Nephron (organoid): ENCODE measurements around the gene GNB1.

Source experiments
- H3K27ac Mint-ChIP-seq, 3 experiments: 2 replicates each; pipeline ENCODE4 v1.8.0; 2020; ENCODE audit warnings: mixed read lengths in 3 of 3, mild to moderate bottlenecking in 2 of 3, moderate library complexity in 1 of 3
- H3K27me3 Mint-ChIP-seq: 2 replicates; pipeline ENCODE4 v1.8.0; 2021; ENCODE audit warnings: low read depth, mild to moderate bottlenecking, moderate library complexity, mixed read lengths
- H3K36me3 Mint-ChIP-seq: 2 replicates; pipeline ENCODE4 v1.8.0; 2020; ENCODE audit warnings: low read depth, mixed read lengths
- H3K4me1 Mint-ChIP-seq: 2 replicates; pipeline ENCODE4 v1.8.0; 2020; ENCODE audit warnings: mixed read lengths
- H3K4me3 Mint-ChIP-seq, 3 experiments: 2 replicates each; pipeline ENCODE4 v1.8.0; 2020; ENCODE audit warnings: mild to moderate bottlenecking in 3 of 3, mixed read lengths in 3 of 3, moderate library complexity in 2 of 3
- H3K9me3 Mint-ChIP-seq: 2 replicates; pipeline ENCODE4 v1.8.0; 2020; ENCODE audit warnings: mixed read lengths
- TF ChIP-seq, protein P1 (sequence below), 3 experiments: fragments of 200-600 bp; sonication (generic); IDR thresholded peaks; one replicate each; pipeline ENCODE4 v1.5.0; 2021; ENCODE audit warnings: antibody characterized with exemption in 3 of 3; ENCODE audit not compliant: unreplicated experiment in 3 of 3

GNB1 gene

GRCh38 chr1:1921459-1921862, 30.6 kb upstream of the GNB1 start:
- H3K4me1 Mint-ChIP-seq: peaks cover 6% of the 10 kb centered on the region
- H3K27me3 Mint-ChIP-seq: peaks cover 7% of the 10 kb centered on the region
- H3K27ac Mint-ChIP-seq: no peak overlapping the region
- TF ChIP-seq, protein P1, sequence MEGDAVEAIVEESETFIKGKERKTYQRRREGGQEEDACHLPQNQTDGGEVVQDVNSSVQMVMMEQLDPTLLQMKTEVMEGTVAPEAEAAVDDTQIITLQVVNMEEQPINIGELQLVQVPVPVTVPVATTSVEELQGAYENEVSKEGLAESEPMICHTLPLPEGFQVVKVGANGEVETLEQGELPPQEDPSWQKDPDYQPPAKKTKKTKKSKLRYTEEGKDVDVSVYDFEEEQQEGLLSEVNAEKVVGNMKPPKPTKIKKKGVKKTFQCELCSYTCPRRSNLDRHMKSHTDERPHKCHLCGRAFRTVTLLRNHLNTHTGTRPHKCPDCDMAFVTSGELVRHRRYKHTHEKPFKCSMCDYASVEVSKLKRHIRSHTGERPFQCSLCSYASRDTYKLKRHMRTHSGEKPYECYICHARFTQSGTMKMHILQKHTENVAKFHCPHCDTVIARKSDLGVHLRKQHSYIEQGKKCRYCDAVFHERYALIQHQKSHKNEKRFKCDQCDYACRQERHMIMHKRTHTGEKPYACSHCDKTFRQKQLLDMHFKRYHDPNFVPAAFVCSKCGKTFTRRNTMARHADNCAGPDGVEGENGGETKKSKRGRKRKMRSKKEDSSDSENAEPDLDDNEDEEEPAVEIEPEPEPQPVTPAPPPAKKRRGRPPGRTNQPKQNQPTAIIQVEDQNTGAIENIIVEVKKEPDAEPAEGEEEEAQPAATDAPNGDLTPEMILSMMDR (IDR thresholded peaks at IDR 0.05; ENCODE audit: unreplicated experiment in 3 of 3): no peak
- H3K4me3 Mint-ChIP-seq: no peak overlapping the region
- H3K36me3 Mint-ChIP-seq: no peaks in the 10 kb centered on the region
- no peaks in the 10 kb centered on the region for H3K9me3 Mint-ChIP-seq

DNA sequence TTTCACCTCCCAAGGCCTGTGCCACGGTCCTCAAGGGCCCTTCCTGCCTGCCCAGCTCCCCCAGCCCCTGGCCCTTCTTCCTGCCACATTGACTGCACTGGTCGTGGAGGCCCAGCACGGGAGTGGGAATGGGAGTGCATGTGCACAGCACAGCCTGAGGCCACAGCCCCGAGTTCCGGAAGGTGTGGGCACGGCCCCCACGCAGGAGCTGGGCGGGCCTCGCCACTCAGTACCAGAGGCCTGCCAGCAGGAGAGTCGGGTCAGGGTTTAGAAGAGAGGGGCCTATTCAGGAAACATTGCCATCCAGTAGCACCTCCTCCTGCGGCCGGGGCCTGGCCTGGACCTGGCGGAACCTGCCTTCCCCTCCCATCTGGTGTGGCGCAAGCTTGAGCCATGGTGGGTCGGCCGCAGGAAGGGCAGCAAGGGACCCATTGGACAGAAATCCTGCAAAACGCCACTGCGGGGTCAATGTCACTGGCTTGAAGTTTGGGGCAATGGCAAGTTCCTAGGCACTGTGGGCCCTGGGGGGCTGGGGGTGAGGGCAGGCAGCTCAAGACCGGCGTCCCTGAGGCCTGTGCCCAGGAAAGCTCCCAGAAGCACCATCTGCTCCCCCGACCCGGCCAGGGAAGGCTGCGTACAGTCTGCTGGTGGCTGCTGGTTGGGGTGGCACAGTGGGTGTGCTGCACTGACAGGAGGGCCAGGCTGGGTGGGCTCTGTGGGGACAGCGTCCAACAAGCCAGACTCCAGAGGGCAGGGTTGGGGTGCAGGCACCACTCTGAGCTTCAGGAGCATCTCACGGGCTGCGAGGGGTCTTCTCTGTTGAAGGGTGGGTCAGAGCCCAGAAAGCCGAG, 29.9 kb upstream of the GNB1 start:
- peaks cover 10% of the 10 kb centered on the region for H3K4me1 Mint-ChIP-seq
- TF ChIP-seq, protein P1 (IDR thresholded peaks at IDR 0.05; ENCODE audit: unreplicated experiment in 3 of 3): no peak
- H3K27ac Mint-ChIP-seq: no peak overlapping the region
- H3K27me3 Mint-ChIP-seq: peaks cover 10% of the 10 kb centered on the region
- peak overlapping the region in 1 of 3 experiments; percentile 37 for H3K4me3 Mint-ChIP-seq
- H3K9me3 Mint-ChIP-seq: no peaks in the 10 kb centered on the region
- H3K36me3 Mint-ChIP-seq: no peaks in the 10 kb centered on the region

GRCh38 chr1:1920057-1920607, 29.2 kb upstream of the GNB1 start:
- Mint-ChIP-seq H3K4me1 (peaks cover 12% of the 10 kb centered on the region), H3K4me3 (peak overlapping the region in 1 of 3 experiments; percentile 63), H3K27ac (no peak overlapping the region), H3K36me3 (no peaks in the 10 kb centered on the region), H3K9me3 (no peaks in the 10 kb centered on the region), H3K27me3 (peaks cover 9% of the 10 kb centered on the region)
- TF ChIP-seq, protein P1 (IDR thresholded peaks at IDR 0.05; ENCODE audit: unreplicated experiment in 3 of 3): no peak

GRCh38 chr1:1919304-1920056, 28.6 kb upstream of the GNB1 start:
- Mint-ChIP-seq H3K9me3 (no peaks in the 10 kb centered on the region), H3K27ac (peak overlapping the region in 1 of 3 experiments; percentile 61), H3K4me3 (peak overlapping the region; percentile 62 to 77 (median 63)), H3K36me3 (no peaks in the 10 kb centered on the region), H3K4me1 (peaks cover 15% of the 10 kb centered on the region), H3K27me3 (peaks cover 7% of the 10 kb centered on the region)
- TF ChIP-seq, protein P1 (IDR thresholded peaks at IDR 0.05; ENCODE audit: unreplicated experiment in 3 of 3): no peak

DNA sequence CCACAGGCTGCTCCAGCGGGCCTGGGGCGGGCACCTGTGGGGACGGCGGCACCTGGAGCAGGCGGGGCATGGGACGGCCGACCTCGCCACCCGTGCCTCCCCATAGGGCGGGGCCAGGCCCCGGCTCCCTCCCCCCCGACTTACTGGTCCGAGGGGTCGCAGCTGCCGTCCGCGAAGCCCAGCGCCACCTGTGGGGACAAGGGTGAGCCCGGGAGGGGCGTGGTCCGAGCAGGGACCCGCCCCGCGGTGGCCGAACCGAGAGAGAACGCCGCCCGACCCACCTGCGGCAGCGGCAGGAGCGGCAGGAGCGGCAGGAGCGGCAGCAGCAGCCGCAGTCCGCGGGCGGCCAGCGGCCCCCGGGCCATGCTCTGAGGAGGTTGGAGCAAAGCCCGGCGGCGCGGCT, 28.0 kb upstream of the GNB1 start, which contains the start of gene TMEM52:
TSS of gene TMEM52 (minus strand) at position 379 of the 403 bp plus-strand sequence. CDS start at position 365, 14 bp downstream.
- peaks cover 17% of the 10 kb centered on the region for H3K4me1 Mint-ChIP-seq
- TF ChIP-seq, protein P1 (IDR thresholded peaks at IDR 0.05; ENCODE audit: unreplicated experiment in 3 of 3): no peak
- no peaks in the 10 kb centered on the region for H3K9me3 Mint-ChIP-seq
- peak within 1 kb of the TSS in 1 of 3 experiments; percentile 61 for H3K27ac Mint-ChIP-seq
- peaks cover 8% of the 10 kb centered on the region for H3K27me3 Mint-ChIP-seq
- H3K36me3 Mint-ChIP-seq: no peaks in the 10 kb centered on the region
- H3K4me3 Mint-ChIP-seq: peak within 1 kb of the TSS; percentile 62 to 77 (median 63)
